WTC11 (cell line): ENCODE data around the gene TGM4.

Experiments
- ATF3 ChIP-seq: sonication (generic); formaldehyde crosslinking; conservative IDR thresholded peaks from 2 replicates; pipeline ENCODE4 v1.8.1; 2022; ENCODE audit warnings: mild to moderate bottlenecking, missing genetic modification reagents
- CBFB ChIP-seq: sonication (generic); formaldehyde crosslinking; IDR thresholded peaks from 2 replicates; pipeline ENCODE4 v1.8.1; 2022; ENCODE audit warnings: mild to moderate bottlenecking, low read depth, missing genetic modification reagents
- MXD4 ChIP-seq: fragments of 250-450 bp; sonication (Bioruptor Pico); IDR thresholded peaks from 2 replicates; pipeline ENCODE4 v1.8.0; 2021; ENCODE audit warnings: mild to moderate bottlenecking, moderate library complexity, borderline replicate concordance
- TF ChIP-seq, protein P1 (sequence below): fragments of 200-600 bp; IDR thresholded peaks from 2 replicates; pipeline ENCODE4 v1.8.0; 2022; ENCODE audit warnings: antibody characterized with exemption

- TF ChIP-seq, protein P1, sequence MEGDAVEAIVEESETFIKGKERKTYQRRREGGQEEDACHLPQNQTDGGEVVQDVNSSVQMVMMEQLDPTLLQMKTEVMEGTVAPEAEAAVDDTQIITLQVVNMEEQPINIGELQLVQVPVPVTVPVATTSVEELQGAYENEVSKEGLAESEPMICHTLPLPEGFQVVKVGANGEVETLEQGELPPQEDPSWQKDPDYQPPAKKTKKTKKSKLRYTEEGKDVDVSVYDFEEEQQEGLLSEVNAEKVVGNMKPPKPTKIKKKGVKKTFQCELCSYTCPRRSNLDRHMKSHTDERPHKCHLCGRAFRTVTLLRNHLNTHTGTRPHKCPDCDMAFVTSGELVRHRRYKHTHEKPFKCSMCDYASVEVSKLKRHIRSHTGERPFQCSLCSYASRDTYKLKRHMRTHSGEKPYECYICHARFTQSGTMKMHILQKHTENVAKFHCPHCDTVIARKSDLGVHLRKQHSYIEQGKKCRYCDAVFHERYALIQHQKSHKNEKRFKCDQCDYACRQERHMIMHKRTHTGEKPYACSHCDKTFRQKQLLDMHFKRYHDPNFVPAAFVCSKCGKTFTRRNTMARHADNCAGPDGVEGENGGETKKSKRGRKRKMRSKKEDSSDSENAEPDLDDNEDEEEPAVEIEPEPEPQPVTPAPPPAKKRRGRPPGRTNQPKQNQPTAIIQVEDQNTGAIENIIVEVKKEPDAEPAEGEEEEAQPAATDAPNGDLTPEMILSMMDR, result no peak
- TF ChIP-seq CBFB (CRISPR knock-in tag) (no peak), ATF3 (CRISPR knock-in tag) (no peak), MXD4 (CRISPR knock-in tag) (no peak)
These were observed 44.2 kb downstream of the TGM4 start for GRCh38 chr3:44918581-44918980.
